IMR-90 (cell line): Measurements from ENCODE around the gene TPX2. TPM values are rescaled to one million over a fixed set of nuclear protein-coding genes. Genes with fewer than 3 reads are reported as not detected.

Experiments
- ATAC-seq: fragments of 200-7000 bp; cut with Tn5 transposase; 2 replicates; pipeline ENCODE4 v1.9.1; 2020; ENCODE audit warnings: low read depth, mild to moderate bottlenecking, moderate library complexity
- BruUV-seq: library from RNA; stranded (reverse); fragments of 400-500 nt; replicated peaks from 2 replicates; lab custom pipeline; 2021; lab: Mats Ljungman, UMichigan
- CTCF ChIA-PET: fragments of 300-600 bp; formaldehyde crosslinking; extraction: SDS; loops from one replicate; lab custom pipeline; 2021; ENCODE audit warnings: antibody characterized with exemption; lab: Yijun Ruan, JAX
- POLR2A ChIA-PET: fragments of 300-600 bp; sonication (Branson Sonifier 250); formaldehyde crosslinking; loops from one replicate; lab custom pipeline; 2022; ENCODE audit warnings: antibody characterized with exemption; ENCODE audit not compliant: unreplicated experiment; lab: Charles Lee
- DNase-seq: peaks from one replicate; pipeline ENCODE4 v3.0.0; 2013
- H2AFZ ChIP-seq: replicated peaks from 2 replicates; pipeline ENCODE3; 2013; ENCODE audit warnings: low read length, mild to moderate bottlenecking; ENCODE audit not compliant: poor library complexity
- H2AK5ac ChIP-seq: 2 replicates; pipeline ENCODE4 v1.6.1; 2013; ENCODE audit warnings: low read depth, low read length, inconsistent platforms
- H2AK9ac ChIP-seq: replicated peaks from 2 replicates; pipeline ENCODE3; 2013; ENCODE audit warnings: mild to moderate bottlenecking, low read depth, low read length, moderate library complexity; ENCODE audit not compliant: poor library complexity
- H2BK120ac ChIP-seq: 2 replicates; pipeline ENCODE4 v1.6.1; 2013; ENCODE audit warnings: low read depth, low read length, inconsistent platforms
- H2BK15ac ChIP-seq: 3 replicates; pipeline ENCODE4 v1.6.1; 2013; ENCODE audit warnings: low read depth, low read length, inconsistent platforms
- H2BK20ac ChIP-seq: 2 replicates; pipeline ENCODE4 v1.6.1; 2013; ENCODE audit warnings: low read depth, mild to moderate bottlenecking, inconsistent platforms, low read length, moderate library complexity
- H2BK5ac ChIP-seq: 2 replicates; pipeline ENCODE4 v1.6.1; 2013; ENCODE audit warnings: mild to moderate bottlenecking, low read depth, low read length, inconsistent platforms; ENCODE audit not compliant: poor library complexity, severe bottlenecking
- H3K14ac ChIP-seq: replicated peaks from 2 replicates; pipeline ENCODE4 v1.6.1; 2013; ENCODE audit warnings: low read depth, low read length, inconsistent platforms
- H3K18ac ChIP-seq: 2 replicates; pipeline ENCODE4 v1.6.1; 2013; ENCODE audit warnings: low read depth, low read length, control low read depth
- H3K23ac ChIP-seq: 2 replicates; pipeline ENCODE4 v1.6.1; 2013; ENCODE audit warnings: low read depth, low read length, inconsistent platforms
- H3K27ac ChIP-seq: 2 replicates; pipeline ENCODE4 v1.5.1; 2013; ENCODE audit warnings: mild to moderate bottlenecking, control low read depth, low read length; ENCODE audit not compliant: insufficient read depth
- H3K27me3 ChIP-seq: 2 replicates; pipeline ENCODE4 v1.6.1; 2013; ENCODE audit warnings: low read length; ENCODE audit not compliant: control insufficient read depth, insufficient read depth
- H3K36me3 ChIP-seq: 2 replicates; pipeline ENCODE4 v1.6.1; 2013; ENCODE audit warnings: low read length, mixed read lengths; ENCODE audit not compliant: control insufficient read depth, insufficient read depth
- H3K4ac ChIP-seq: 2 replicates; pipeline ENCODE4 v1.6.1; 2013; ENCODE audit warnings: low read depth, low read length, inconsistent platforms
- H3K4me1 ChIP-seq: 2 replicates; pipeline ENCODE4 v1.6.1; 2013; ENCODE audit warnings: low read length, mixed read lengths; ENCODE audit not compliant: control insufficient read depth, insufficient read depth
- H3K4me2 ChIP-seq: 2 replicates; pipeline ENCODE4 v1.6.1; 2013; ENCODE audit warnings: low read depth, mild to moderate bottlenecking, control low read depth, low read length, moderate library complexity
- H3K4me3 ChIP-seq: 2 replicates; pipeline ENCODE4 v1.5.1; 2013; ENCODE audit warnings: low read depth, mild to moderate bottlenecking, control low read depth, low read length, moderate library complexity; ENCODE audit not compliant: insufficient read depth
- H3K56ac ChIP-seq: 2 replicates; pipeline ENCODE4 v1.6.1; 2013; ENCODE audit warnings: low read length, inconsistent platforms; ENCODE audit not compliant: insufficient read depth; ENCODE audit errors: extremely low read depth
- H3K79me1 ChIP-seq, 2 experiments: 2 replicates each; pipeline ENCODE4 v1.6.1; 2013; ENCODE audit warnings: low read length in 2 of 2, inconsistent platforms in 1 of 2, low read depth in 1 of 2
- H3K9ac ChIP-seq: 2 replicates; pipeline ENCODE4 v1.6.1; 2013; ENCODE audit warnings: low read depth, low read length, control low read depth
- H3K9me1 ChIP-seq: 2 replicates; pipeline ENCODE4 v1.6.1; 2013; ENCODE audit warnings: low read length, inconsistent platforms; ENCODE audit not compliant: insufficient read depth
- H3K9me3 ChIP-seq: 2 replicates; pipeline ENCODE4 v1.6.1; 2013; ENCODE audit warnings: low read length; ENCODE audit not compliant: control insufficient read depth, insufficient read depth
- H4K20me1 ChIP-seq: 2 replicates; pipeline ENCODE4 v1.6.1; 2013; ENCODE audit warnings: low read length, inconsistent platforms; ENCODE audit not compliant: insufficient read depth
- H4K5ac ChIP-seq: 2 replicates; pipeline ENCODE4 v1.6.1; 2013; ENCODE audit warnings: mild to moderate bottlenecking, low read depth, low read length, control low read depth
- H4K8ac ChIP-seq, 2 experiments: 2 replicates each; pipeline ENCODE4 v1.6.1; 2013; ENCODE audit warnings: low read depth in 2 of 2, low read length in 2 of 2, control low read depth in 1 of 2, inconsistent platforms in 1 of 2
- H4K91ac ChIP-seq: 2 replicates; pipeline ENCODE4 v1.6.1; 2013; ENCODE audit warnings: low read depth, low read length, inconsistent platforms; ENCODE audit not compliant: insufficient read depth
- CEBPB ChIP-seq: IDR thresholded peaks from 2 replicates; pipeline ENCODE4 v1.6.1; 2012; ENCODE audit warnings: low read depth, low read length, improper control_type of control experiment
- NFE2L2 ChIP-seq: fragments of 150-350 bp; IDR thresholded peaks from 2 replicates; pipeline ENCODE4 v1.6.1; 2016; ENCODE audit warnings: low read depth, mild to moderate bottlenecking, low read length
- SMC3 ChIP-seq: fragments of 150-350 bp; IDR thresholded peaks from 2 replicates; pipeline ENCODE4 v1.6.1; 2016; ENCODE audit warnings: low read depth, mild to moderate bottlenecking, antibody characterized with exemption, low read length, moderate library complexity
- WGBS, 2 experiments: methylation state at CpG; one replicate each; pipeline versions ENCODE4 v1.1.5 to v1.1.7; 2013; ENCODE audit warnings: missing lambda C conversion rate in 2 of 2; ENCODE audit not compliant: insufficient read length in 1 of 2; ENCODE audit errors: extremely low coverage in 2 of 2; 5-methylcytosine and 5-hydroxymethylcytosine counted together
- dilution Hi-C: fragments of 300-500 bp; cut with HindIII; formaldehyde crosslinking; loops from one replicate; pipeline ENCODE4 v1.14.3; 2018; ENCODE audit warnings: low sequenced_read_pairs; ENCODE audit not compliant: unreplicated experiment
- in situ Hi-C: fragments of 300-500 bp; cut with MboI; formaldehyde crosslinking; loops from 3 replicates; pipeline ENCODE4 v1.14.3; 2019; ENCODE audit warnings: low sequenced_read_pairs, inconsistent platforms, mixed read lengths
- intact Hi-C: fragments of 100-400 bp; cut with micrococcal nuclease; formaldehyde crosslinking; loops from 2 replicates; pipeline ENCODE4 v1.10.0; 2022
- polyA plus RNA-seq, 3 experiments: library from polyadenylated mRNA; depleted of rRNA; stranded (reverse); fragments of >200 nt; gene quantifications; 2 replicates each; pipeline ENCODE4 v1.2.3, GENCODE V29; 2012; ENCODE audit warnings: low replicate concordance in 1 of 3
- total RNA-seq: library from RNA; depleted of rRNA; stranded (reverse); fragments of >200 nt; gene quantifications from 2 replicates; pipeline ENCODE4 v1.2.3, GENCODE V29; 2012
- TF ChIP-seq, protein P1 (sequence below): fragments of 150-350 bp; IDR thresholded peaks from 2 replicates; pipeline ENCODE4 v1.6.1; 2016; ENCODE audit warnings: low read depth, mild to moderate bottlenecking, low read length, moderate library complexity, borderline replicate concordance
- TF ChIP-seq, protein P2 (sequence below): fragments of 150-350 bp; IDR thresholded peaks from 2 replicates; pipeline ENCODE4 v1.6.1; 2017; ENCODE audit warnings: mild to moderate bottlenecking, antibody characterized with exemption, low read length, low read depth

Gene TPX2
- total and polyA plus RNA-seq, 2 of the 4 experiments (the other 2 are of a cell fraction): 28.5 to 72.2 TPM

DNA sequence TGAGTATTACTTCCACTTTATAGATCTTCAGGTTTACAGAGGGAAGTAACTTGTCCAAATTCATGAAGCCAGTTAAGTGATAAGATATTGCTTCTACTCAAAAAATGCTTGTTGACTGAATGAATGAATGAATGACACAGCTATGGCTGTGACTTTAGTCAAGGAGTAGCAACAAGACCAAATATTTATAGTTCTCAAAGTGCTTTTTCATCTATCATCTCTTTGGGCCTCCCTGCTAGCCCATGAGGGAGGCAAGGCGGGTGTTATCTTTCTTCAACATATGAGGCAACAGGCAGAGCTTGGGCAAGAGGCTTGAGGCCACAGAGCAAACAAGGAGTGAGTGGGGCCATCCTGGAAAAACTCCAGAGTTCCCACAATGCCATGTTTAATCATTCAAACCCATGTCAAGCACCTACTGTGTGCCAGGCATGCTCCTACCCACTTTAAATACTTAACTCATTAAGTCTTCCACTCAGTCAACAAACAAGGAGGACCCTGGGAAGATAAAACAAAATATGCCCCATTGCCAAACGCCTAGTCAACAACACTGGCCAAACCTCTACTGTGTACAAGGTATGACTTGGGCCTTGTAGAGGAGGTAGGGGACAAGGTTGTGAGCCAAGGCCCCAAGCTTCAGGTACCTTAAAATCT is 32.4 kb upstream of the TPX2 start:
- no peak overlapping the region for H4K5ac ChIP-seq
- H3K4ac ChIP-seq: peak overlapping the region; percentile 65
- H2BK20ac ChIP-seq: no peak overlapping the region
- BruUV-seq: no TSS peak
- WGBS, 2 experiments: no CpG with 5 or more reads among the region's 2 CpGs
- no peak for DNase-seq
- H2AFZ ChIP-seq: no peak overlapping the region
- no peak overlapping the region for H2AK9ac ChIP-seq
- no peak overlapping the region for H3K27ac ChIP-seq
- H3K9me3 ChIP-seq: no peaks in the 10 kb centered on the region
- peaks cover 22% of the 10 kb centered on the region for H3K9me1 ChIP-seq
- H3K79me1 ChIP-seq: peaks cover 40 to 72% of the 10 kb centered on the region in 2 experiments
- TF ChIP-seq, protein P1, sequence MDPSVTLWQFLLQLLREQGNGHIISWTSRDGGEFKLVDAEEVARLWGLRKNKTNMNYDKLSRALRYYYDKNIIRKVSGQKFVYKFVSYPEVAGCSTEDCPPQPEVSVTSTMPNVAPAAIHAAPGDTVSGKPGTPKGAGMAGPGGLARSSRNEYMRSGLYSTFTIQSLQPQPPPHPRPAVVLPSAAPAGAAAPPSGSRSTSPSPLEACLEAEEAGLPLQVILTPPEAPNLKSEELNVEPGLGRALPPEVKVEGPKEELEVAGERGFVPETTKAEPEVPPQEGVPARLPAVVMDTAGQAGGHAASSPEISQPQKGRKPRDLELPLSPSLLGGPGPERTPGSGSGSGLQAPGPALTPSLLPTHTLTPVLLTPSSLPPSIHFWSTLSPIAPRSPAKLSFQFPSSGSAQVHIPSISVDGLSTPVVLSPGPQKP: no peak
- no peak for TF ChIP-seq NFE2L2
- TF ChIP-seq CEBPB: peak; percentile 50
- TF ChIP-seq, protein P2, sequence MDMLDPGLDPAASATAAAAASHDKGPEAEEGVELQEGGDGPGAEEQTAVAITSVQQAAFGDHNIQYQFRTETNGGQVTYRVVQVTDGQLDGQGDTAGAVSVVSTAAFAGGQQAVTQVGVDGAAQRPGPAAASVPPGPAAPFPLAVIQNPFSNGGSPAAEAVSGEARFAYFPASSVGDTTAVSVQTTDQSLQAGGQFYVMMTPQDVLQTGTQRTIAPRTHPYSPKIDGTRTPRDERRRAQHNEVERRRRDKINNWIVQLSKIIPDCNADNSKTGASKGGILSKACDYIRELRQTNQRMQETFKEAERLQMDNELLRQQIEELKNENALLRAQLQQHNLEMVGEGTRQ: no peak
- no peak for TF ChIP-seq SMC3
- H3K36me3 ChIP-seq: peaks cover 21% of the 10 kb centered on the region
- no peak overlapping the region for H3K4me2 ChIP-seq
- peak overlapping the region in 1 of 2 experiments; percentile 2; a peak in 1 of 4 replicates for H4K8ac ChIP-seq
- H3K56ac ChIP-seq: no peak overlapping the region
- no peak overlapping the region for H4K91ac ChIP-seq
- dilution Hi-C loops: no loop called here
- H4K20me1 ChIP-seq: no peaks in the 10 kb centered on the region
- H2BK15ac ChIP-seq: peak overlapping the region; percentile 25; the same call in 1 of the 3 replicates
- no peak overlapping the region for H3K4me3 ChIP-seq
- H3K4me1 ChIP-seq: peaks cover 7% of the 10 kb centered on the region
- no peak for ATAC-seq
- no peak overlapping the region for H2AK5ac ChIP-seq
- intact Hi-C loops: no loop called here
- ChIA-PET POLR2A (no interaction called here), CTCF (no interaction called here)
- no peak overlapping the region for H3K14ac ChIP-seq
- H3K9ac ChIP-seq: no peak overlapping the region
- no peak overlapping the region for H2BK120ac ChIP-seq
- in situ Hi-C loops: no loop called here
- no peaks in the 10 kb centered on the region for H3K27me3 ChIP-seq
- H3K18ac ChIP-seq: no peak overlapping the region; the same call in 1 of the 2 replicates
- no peak overlapping the region for H2BK5ac ChIP-seq
- H3K23ac ChIP-seq: no peak overlapping the region
